Keratinocyte (primary cell): ENCODE results near the gene PDX1. TPM values are rescaled to one million over a fixed set of nuclear protein-coding genes. Genes with fewer than 3 reads are reported as not detected.

ENCODE experiments used
- DNase-seq: peaks from one replicate; pipeline ENCODE4 v3.0.0-alpha.2; 2011; ENCODE audit warnings: low read depth, missing footprints, low spot score
- FAIRE-seq: peaks from 2 replicates; lab custom pipeline; 2011; peaks lifted over from hg19 to GRCh38; lab: Jason Lieb, UNC
- H2AFZ ChIP-seq: 2 replicates; pipeline ENCODE4 v1.6.0; 2012; ENCODE audit warnings: low read length, control low read depth, inconsistent platforms; ENCODE audit not compliant: control insufficient read depth
- H3K27ac ChIP-seq: 2 replicates; pipeline ENCODE4 v1.5.1; 2011; ENCODE audit warnings: low read length; ENCODE audit not compliant: control insufficient read depth, insufficient read depth
- H3K27me3 ChIP-seq: 3 replicates; pipeline ENCODE4 v1.6.0; 2011; ENCODE audit warnings: low read length; ENCODE audit not compliant: control insufficient read depth, insufficient read depth; ENCODE audit errors: extremely low read depth
- H3K36me3 ChIP-seq, 2 experiments: 2 replicates in 1 of 2; 3 replicates in 1 of 2; pipeline ENCODE4 v1.5.1; 2011; ENCODE audit warnings: low read length in 2 of 2, mild to moderate bottlenecking in 1 of 2; ENCODE audit not compliant: control insufficient read depth in 2 of 2, insufficient read depth in 2 of 2; ENCODE audit errors: extremely low read depth in 1 of 2
- H3K4me1 ChIP-seq: 3 replicates; pipeline ENCODE4 v1.5.1; 2011; ENCODE audit warnings: low read length; ENCODE audit not compliant: control insufficient read depth, insufficient read depth; ENCODE audit errors: extremely low read depth
- H3K4me2 ChIP-seq: 3 replicates; pipeline ENCODE4 v1.6.0; 2011; ENCODE audit warnings: low read depth, low read length; ENCODE audit not compliant: control insufficient read depth, insufficient read depth; ENCODE audit errors: extremely low read depth
- H3K4me3 ChIP-seq, 3 experiments: fragments of 200-600 bp in 1 of 3; sonication (generic) in 1 of 3; 2 replicates in 2 of 3; 3 replicates in 1 of 3; pipeline ENCODE4 v1.5.1; 2011 to 2016; ENCODE audit warnings: low read length in 3 of 3, mild to moderate bottlenecking in 3 of 3, control low read depth in 2 of 3, inconsistent platforms in 1 of 3, low read depth in 1 of 3, mixed read lengths in 1 of 3, mixed run types in 1 of 3, moderate library complexity in 1 of 3; ENCODE audit not compliant: control insufficient read depth in 2 of 3, insufficient read depth in 2 of 3; ENCODE audit errors: extremely low read depth in 1 of 3
- H3K79me2 ChIP-seq: 2 replicates; pipeline ENCODE4 v1.6.0; 2012; ENCODE audit warnings: low read length; ENCODE audit not compliant: control insufficient read depth, insufficient read depth
- H3K9ac ChIP-seq: 3 replicates; pipeline ENCODE4 v1.6.0; 2011; ENCODE audit warnings: low read length; ENCODE audit not compliant: control insufficient read depth, insufficient read depth; ENCODE audit errors: extremely low read depth
- H3K9me1 ChIP-seq: 3 replicates; pipeline ENCODE4 v1.6.0; 2011; ENCODE audit warnings: low read length; ENCODE audit not compliant: control insufficient read depth, insufficient read depth; ENCODE audit errors: extremely low read depth
- H3K9me3 ChIP-seq: 2 replicates; pipeline ENCODE4 v1.5.1; 2012; ENCODE audit warnings: low read depth, low read length; ENCODE audit not compliant: control insufficient read depth
- H4K20me1 ChIP-seq: 3 replicates; pipeline ENCODE4 v1.6.0; 2011; ENCODE audit warnings: low read length; ENCODE audit not compliant: control insufficient read depth, insufficient read depth; ENCODE audit errors: extremely low read depth
- EZH2 ChIP-seq: IDR thresholded peaks from one replicate; pipeline ENCODE4 v1.6.1; 2012; ENCODE audit warnings: inconsistent platforms, mild to moderate bottlenecking, low read length, moderate library complexity
- dilution Hi-C: fragments of 300-500 bp; cut with MboI; formaldehyde crosslinking; loops from one replicate; pipeline ENCODE4 v1.7.0; 2020; ENCODE audit warnings: low sequenced_read_pairs; ENCODE audit not compliant: extremely low pct_ligation_motif_present
- polyA plus RNA-seq, 5 experiments: library from polyadenylated mRNA; depleted of rRNA in 3 of 5; stranded (reverse) in 3 of 5; stranded (forward) in 1 of 5; unstranded in 1 of 5; fragments of >200 nt; gene quantifications; 1 replicate in 1 of 5; 2 replicates in 3 of 5; 3 replicates in 1 of 5; pipeline versions ENCODE4 v1.2.1 to v1.2.3, GENCODE V29; 2011 to 2012; ENCODE audit warnings: missing spikeins in 2 of 5, low read depth in 1 of 5, low replicate concordance in 1 of 5
- TF ChIP-seq, protein P1 (sequence below), 3 experiments: IDR thresholded peaks in 1 of 3; conservative IDR thresholded peaks in 1 of 3; optimal IDR thresholded peaks in 1 of 3; 2 replicates in 2 of 3; 3 replicates in 1 of 3; pipeline versions ENCODE3 to v1.5.1; 2011; ENCODE audit warnings: low read length in 3 of 3, mild to moderate bottlenecking in 3 of 3, moderate library complexity in 2 of 3, control low read depth in 1 of 3, inconsistent platforms in 1 of 3; ENCODE audit not compliant: insufficient read depth in 2 of 3; ENCODE audit errors: extremely low read depth in 1 of 3

PDX1 gene
- polyA plus RNA-seq, 1 donor (not counting 4 experiments of a cell fraction or from before 2014, with no cell fraction given) = not detected

- Histone ChIP-seq H3K79me2 (no peaks in the 10 kb centered on the region), H3K4me3 (no peak overlapping the region), H3K27me3 (peaks cover 85% of the 10 kb centered on the region), H3K4me1 (peaks cover 2% of the 10 kb centered on the region), H3K9ac (no peak overlapping the region), H3K36me3 (no peaks in the 10 kb centered on the region), H4K20me1 (no peaks in the 10 kb centered on the region), H3K4me2 (no peak overlapping the region), H3K9me1 (no peaks in the 10 kb centered on the region), H3K27ac (no peak overlapping the region), H2AFZ (no peak overlapping the region), H3K9me3 (no peaks in the 10 kb centered on the region)
- DNase-seq (no peak), FAIRE-seq (no peak)
- dilution Hi-C loops = loop anchor here (25.0 kb wide), 1 partner anchor 128 kb away; no protein-coding TSS in a partner anchor
- TF ChIP-seq, protein P1, sequence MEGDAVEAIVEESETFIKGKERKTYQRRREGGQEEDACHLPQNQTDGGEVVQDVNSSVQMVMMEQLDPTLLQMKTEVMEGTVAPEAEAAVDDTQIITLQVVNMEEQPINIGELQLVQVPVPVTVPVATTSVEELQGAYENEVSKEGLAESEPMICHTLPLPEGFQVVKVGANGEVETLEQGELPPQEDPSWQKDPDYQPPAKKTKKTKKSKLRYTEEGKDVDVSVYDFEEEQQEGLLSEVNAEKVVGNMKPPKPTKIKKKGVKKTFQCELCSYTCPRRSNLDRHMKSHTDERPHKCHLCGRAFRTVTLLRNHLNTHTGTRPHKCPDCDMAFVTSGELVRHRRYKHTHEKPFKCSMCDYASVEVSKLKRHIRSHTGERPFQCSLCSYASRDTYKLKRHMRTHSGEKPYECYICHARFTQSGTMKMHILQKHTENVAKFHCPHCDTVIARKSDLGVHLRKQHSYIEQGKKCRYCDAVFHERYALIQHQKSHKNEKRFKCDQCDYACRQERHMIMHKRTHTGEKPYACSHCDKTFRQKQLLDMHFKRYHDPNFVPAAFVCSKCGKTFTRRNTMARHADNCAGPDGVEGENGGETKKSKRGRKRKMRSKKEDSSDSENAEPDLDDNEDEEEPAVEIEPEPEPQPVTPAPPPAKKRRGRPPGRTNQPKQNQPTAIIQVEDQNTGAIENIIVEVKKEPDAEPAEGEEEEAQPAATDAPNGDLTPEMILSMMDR (optimal IDR thresholded peaks at IDR 0.05 in 1 of 3, IDR thresholded peaks at IDR 0.05 in 1 of 3, conservative IDR thresholded peaks at IDR 0.05 in 1 of 3; ENCODE audit: extremely low read depth in 1 of 3, insufficient read depth in 2 of 3, low read length in 3 of 3) = no peak
- no peak for TF ChIP-seq EZH2
These were observed 45.5 kb downstream of the PDX1 start for GRCh38 chr13:27965343-27965739.

- Histone ChIP-seq H3K4me2 (no peak overlapping the region), H3K9ac (no peak overlapping the region), H4K20me1 (no peaks in the 10 kb centered on the region), H3K4me3 (no peak overlapping the region), H3K9me1 (no peaks in the 10 kb centered on the region), H3K79me2 (no peaks in the 10 kb centered on the region), H3K36me3 (no peaks in the 10 kb centered on the region), H3K9me3 (no peaks in the 10 kb centered on the region), H3K27me3 (peaks cover 85% of the 10 kb centered on the region), H2AFZ (no peak overlapping the region), H3K4me1 (no peaks in the 10 kb centered on the region), H3K27ac (no peak overlapping the region)
- TF ChIP-seq, protein P1 (optimal IDR thresholded peaks at IDR 0.05 in 1 of 3, IDR thresholded peaks at IDR 0.05 in 1 of 3, conservative IDR thresholded peaks at IDR 0.05 in 1 of 3; ENCODE audit: extremely low read depth in 1 of 3, insufficient read depth in 2 of 3, low read length in 3 of 3) = no peak
- peak; percentile 87 for TF ChIP-seq EZH2
- DNase-seq (no peak), FAIRE-seq (no peak)
- dilution Hi-C loops = loop anchor here (25.0 kb wide), 1 partner anchor 129 kb away; no protein-coding TSS in a partner anchor
These were observed 46.2 kb downstream of the PDX1 start for GRCh38 chr13:27965740-27966640.
